H9 (cell line): ENCODE measurements around the gene CD248. TPM values are rescaled to one million over a fixed set of nuclear protein-coding genes. Genes with fewer than 3 reads are reported as not detected.

ENCODE experiments used
- DNase-seq: peaks from one replicate; pipeline ENCODE4 v3.0.0-alpha.2; 2017
- H2AFZ ChIP-seq: one replicate; pipeline ENCODE4 v1.6.1; 2013; ENCODE audit warnings: mild to moderate bottlenecking, low read length, control low read depth, moderate library complexity
- H2AK5ac ChIP-seq: 2 replicates; pipeline ENCODE4 v1.6.1; 2013; ENCODE audit warnings: low read length, control low read depth, mixed read lengths; ENCODE audit not compliant: insufficient read length
- H2BK120ac ChIP-seq: one replicate; pipeline ENCODE4 v1.6.1; 2013; ENCODE audit warnings: low read depth, mild to moderate bottlenecking, low read length, control low read depth, inconsistent platforms; ENCODE audit not compliant: poor library complexity, severe bottlenecking
- H2BK12ac ChIP-seq: 2 replicates; pipeline ENCODE4 v1.6.1; 2013; ENCODE audit warnings: low read length, control low read depth, mixed read lengths, low read depth; ENCODE audit not compliant: insufficient read length
- H2BK15ac ChIP-seq: 2 replicates; pipeline ENCODE4 v1.6.1; 2013; ENCODE audit warnings: low read depth, low read length, control low read depth
- H2BK20ac ChIP-seq: one replicate; pipeline ENCODE4 v1.6.1; 2013; ENCODE audit warnings: low read depth, mild to moderate bottlenecking, low read length, control low read depth, inconsistent platforms; ENCODE audit not compliant: poor library complexity, severe bottlenecking
- H2BK5ac ChIP-seq: 2 replicates; pipeline ENCODE4 v1.6.1; 2013; ENCODE audit warnings: low read length, control low read depth, mixed read lengths; ENCODE audit not compliant: insufficient read length
- H3K14ac ChIP-seq: 2 replicates; pipeline ENCODE4 v1.6.1; 2013; ENCODE audit warnings: low read length, control low read depth; ENCODE audit not compliant: insufficient read depth
- H3K18ac ChIP-seq: 2 replicates; pipeline ENCODE4 v1.6.1; 2013; ENCODE audit warnings: low read depth, mild to moderate bottlenecking, mixed read lengths, low read length, control low read depth; ENCODE audit not compliant: insufficient read length
- H3K23ac ChIP-seq: 2 replicates; pipeline ENCODE4 v1.6.1; 2013; ENCODE audit warnings: low read length, control low read depth, mixed read lengths, low read depth; ENCODE audit not compliant: insufficient read length
- H3K23me2 ChIP-seq: 2 replicates; pipeline ENCODE4 v1.6.1; 2013; ENCODE audit warnings: low read depth, mild to moderate bottlenecking, mixed read lengths, low read length, control low read depth; ENCODE audit not compliant: insufficient read length, poor library complexity, severe bottlenecking
- H3K27ac ChIP-seq: 2 replicates; pipeline ENCODE4 v1.5.1; 2013; ENCODE audit warnings: low read length, control low read depth, mixed read lengths, low read depth; ENCODE audit not compliant: insufficient read length
- H3K27me3 ChIP-seq: 2 replicates; pipeline ENCODE4 v1.6.1; 2013; ENCODE audit warnings: low read length, control low read depth, inconsistent platforms; ENCODE audit not compliant: insufficient read depth
- H3K4ac ChIP-seq: 2 replicates; pipeline ENCODE4 v1.6.1; 2013; ENCODE audit warnings: low read depth, mild to moderate bottlenecking, control low read depth, inconsistent platforms, low read length, moderate library complexity
- H3K4me1 ChIP-seq: 2 replicates; pipeline ENCODE4 v1.6.1; 2013; ENCODE audit warnings: low read length, control low read depth, inconsistent platforms; ENCODE audit not compliant: insufficient read depth
- H3K4me2 ChIP-seq: 2 replicates; pipeline ENCODE4 v1.6.1; 2013; ENCODE audit warnings: low read length, control low read depth, mixed read lengths; ENCODE audit not compliant: insufficient read length, insufficient read depth
- H3K56ac ChIP-seq: 2 replicates; pipeline ENCODE4 v1.6.1; 2013; ENCODE audit warnings: low read depth, mild to moderate bottlenecking, mixed read lengths, low read length, control low read depth; ENCODE audit not compliant: insufficient read length
- H3K79me1 ChIP-seq: 2 replicates; pipeline ENCODE4 v1.6.1; 2013; ENCODE audit warnings: low read depth, mild to moderate bottlenecking, moderate library complexity, low read length, control low read depth, inconsistent platforms; ENCODE audit not compliant: insufficient read depth, poor library complexity, severe bottlenecking
- H3K79me2 ChIP-seq: 2 replicates; pipeline ENCODE4 v1.6.1; 2013; ENCODE audit warnings: low read length, control low read depth, inconsistent platforms; ENCODE audit not compliant: insufficient read depth
- H3K9ac ChIP-seq: 2 replicates; pipeline ENCODE4 v1.6.1; 2013; ENCODE audit warnings: low read length, control low read depth, mixed read lengths; ENCODE audit not compliant: insufficient read length; ENCODE audit errors: extremely low read depth
- H3K9me3 ChIP-seq: one replicate; pipeline ENCODE4 v1.6.1; 2013; ENCODE audit warnings: low read depth, low read length, inconsistent platforms; ENCODE audit not compliant: control insufficient read depth
- H3T11ph ChIP-seq: one replicate; pipeline ENCODE4 v1.6.1; 2013; ENCODE audit warnings: mild to moderate bottlenecking, low read length, control low read depth, inconsistent platforms
- H4K20me1 ChIP-seq: one replicate; pipeline ENCODE4 v1.6.1; 2013; ENCODE audit not compliant: control insufficient read depth, insufficient read length, insufficient read depth
- H4K5ac ChIP-seq: 2 replicates; pipeline ENCODE4 v1.6.1; 2013; ENCODE audit warnings: low read depth, mild to moderate bottlenecking, mixed read lengths, low read length, control low read depth; ENCODE audit not compliant: insufficient read length
- H4K8ac ChIP-seq: replicated peaks from 2 replicates; pipeline ENCODE4 v1.6.1; 2013; ENCODE audit warnings: low read length, control low read depth, mixed read lengths, low read depth; ENCODE audit not compliant: insufficient read length
- H4K91ac ChIP-seq: 2 replicates; pipeline ENCODE4 v1.6.1; 2013; ENCODE audit warnings: low read depth, mild to moderate bottlenecking, moderate library complexity, mixed read lengths, low read length, control low read depth; ENCODE audit not compliant: insufficient read length
- H3K27ac Mint-ChIP-seq, 3 experiments: 2 replicates in 2 of 3; 3 replicates in 1 of 3; pipeline ENCODE4 v1.8.0; 2020 to 2021; ENCODE audit warnings: mixed read lengths in 3 of 3, mild to moderate bottlenecking in 1 of 3, moderate library complexity in 1 of 3
- H3K27me3 Mint-ChIP-seq: 2 replicates; pipeline ENCODE4 v1.8.0; 2021; ENCODE audit warnings: low read depth, mild to moderate bottlenecking, moderate library complexity, mixed read lengths
- H3K36me3 Mint-ChIP-seq, 3 experiments: 2 replicates in 2 of 3; 3 replicates in 1 of 3; pipeline ENCODE4 v1.8.0; 2020 to 2021; ENCODE audit warnings: low read depth in 3 of 3, mixed read lengths in 3 of 3; ENCODE audit not compliant: insufficient read depth in 1 of 3
- H3K4me1 Mint-ChIP-seq, 2 experiments: 2 replicates each; pipeline ENCODE4 v1.8.0; 2020; ENCODE audit warnings: mixed read lengths in 2 of 2
- H3K4me3 Mint-ChIP-seq, 2 experiments: 2 replicates in 1 of 2; 3 replicates in 1 of 2; pipeline ENCODE4 v1.8.0; 2020 to 2021; ENCODE audit warnings: mild to moderate bottlenecking in 2 of 2, mixed read lengths in 2 of 2, moderate library complexity in 1 of 2
- H3K9me3 Mint-ChIP-seq, 2 experiments: 2 replicates in 1 of 2; 3 replicates in 1 of 2; pipeline ENCODE4 v1.8.0; 2020; ENCODE audit warnings: mild to moderate bottlenecking in 2 of 2, mixed read lengths in 2 of 2, moderate library complexity in 1 of 2
- CTCF ChIP-seq: fragments of 200-600 bp; sonication (generic); conservative IDR thresholded peaks from 3 replicates; pipeline ENCODE4 v1.8.0; 2021; ENCODE audit warnings: antibody characterized with exemption, mild to moderate bottlenecking
- WGBS: extraction: QIAGEN DNeasy Blood & Tissue Kit; methylation state at CpG from one replicate; pipeline ENCODE4 v1.1.7; 2013; ENCODE audit warnings: missing lambda C conversion rate, low lambda C conversion rate, mixed read lengths; ENCODE audit not compliant: insufficient read length; ENCODE audit errors: extremely low coverage; 5-methylcytosine and 5-hydroxymethylcytosine counted together
- total RNA-seq: library from RNA; stranded (reverse); gene quantifications from 2 replicates; pipeline ENCODE4 v1.2.1, GENCODE V29; 2021

The CD248 gene
- total RNA-seq, 1 experiment from 2014 or later = 1.5 TPM

- H2BK120ac ChIP-seq = no peak overlapping the region
- no peak overlapping the region for H3K27ac ChIP-seq
- peaks cover 11% of the 10 kb centered on the region for H3K23me2 ChIP-seq
- no peak overlapping the region for H2BK20ac ChIP-seq
- no peak for TF ChIP-seq CTCF
- no peaks in the 10 kb centered on the region for H3K9me3 Mint-ChIP-seq
- H2BK12ac ChIP-seq = no peak overlapping the region
- no peak overlapping the region for H3K9ac ChIP-seq
- no peak overlapping the region for H2BK5ac ChIP-seq
- no CpG with 5 or more reads among the region's 4 CpGs for WGBS
- peaks cover 8% of the 10 kb centered on the region; the same call in 1 of the 2 replicates for H3K27me3 ChIP-seq
- no peak overlapping the region for H2AK5ac ChIP-seq
- H3K36me3 Mint-ChIP-seq = peaks cover 0 to 2% (median 0%) of the 10 kb centered on the region in 3 experiments; a peak in 2 of 7 replicates
- no peak overlapping the region for H3K56ac ChIP-seq
- no peak overlapping the region for H3K4me2 ChIP-seq
- H3K27ac Mint-ChIP-seq = no peak overlapping the region
- no peak overlapping the region for H3K14ac ChIP-seq
- peaks cover 42% of the 10 kb centered on the region for H3K27me3 Mint-ChIP-seq
- no peak overlapping the region for H2BK15ac ChIP-seq
- H3K18ac ChIP-seq = no peak overlapping the region
- H3T11ph ChIP-seq = no peak overlapping the region
- H4K8ac ChIP-seq = no peak overlapping the region
- H3K79me1 ChIP-seq = no peaks in the 10 kb centered on the region
- H3K4ac ChIP-seq = no peak overlapping the region
- H2AFZ ChIP-seq = no peak overlapping the region
- no peak for DNase-seq
- no peak overlapping the region for H4K5ac ChIP-seq
- H3K23ac ChIP-seq = no peak overlapping the region
- H4K20me1 ChIP-seq = no peaks in the 10 kb centered on the region
- H3K4me3 Mint-ChIP-seq = no peak overlapping the region; a peak in 1 of 5 replicates
- peaks cover 4% of the 10 kb centered on the region for H3K4me1 ChIP-seq
- peaks cover 1% of the 10 kb centered on the region; the same call in 1 of the 2 replicates for H3K79me2 ChIP-seq
- no peaks in the 10 kb centered on the region for H3K9me3 ChIP-seq
- H3K4me1 Mint-ChIP-seq = peaks cover 24 to 32% of the 10 kb centered on the region in 2 experiments
- no peak overlapping the region for H4K91ac ChIP-seq
Measured at GRCh38 chr11:66293352-66293751, 23.5 kb downstream of the CD248 start.
